Mesenchymal stem cell (in vitro differentiated cells and primary cell): Measurements from ENCODE around the gene CAPN1.

ENCODE experiments used
- DNase-seq: peaks from one replicate; pipeline ENCODE4 v3.0.0-alpha.2; 2013
- H2AFZ ChIP-seq: one replicate; pipeline ENCODE4 v1.6.1; 2013; ENCODE audit warnings: low read depth, mild to moderate bottlenecking, control low read depth, inconsistent platforms, low read length, moderate library complexity
- H2AK5ac ChIP-seq: 2 replicates; pipeline ENCODE4 v1.6.1; 2013; ENCODE audit warnings: low read length, moderate library complexity, mild to moderate bottlenecking, inconsistent platforms; ENCODE audit not compliant: severe bottlenecking
- H2BK120ac ChIP-seq: one replicate; pipeline ENCODE4 v1.6.1; 2013; ENCODE audit warnings: low read depth, mild to moderate bottlenecking, inconsistent platforms, low read length, moderate library complexity
- H2BK12ac ChIP-seq, 2 experiments: one replicate each; pipeline ENCODE4 v1.6.1; 2013; ENCODE audit warnings: inconsistent platforms in 2 of 2, low read length in 2 of 2, mild to moderate bottlenecking in 2 of 2, moderate library complexity in 2 of 2, control low read depth in 1 of 2
- H2BK15ac ChIP-seq: one replicate; pipeline ENCODE4 v1.6.1; 2013; ENCODE audit warnings: mild to moderate bottlenecking, low read depth, inconsistent platforms; ENCODE audit not compliant: poor library complexity, severe bottlenecking
- H2BK5ac ChIP-seq: 2 replicates; pipeline ENCODE4 v1.6.1; 2013; ENCODE audit warnings: low read depth, mild to moderate bottlenecking, low read length, control low read depth, inconsistent platforms; ENCODE audit not compliant: poor library complexity, severe bottlenecking
- H3K14ac ChIP-seq, 2 experiments: one replicate each; pipeline ENCODE4 v1.6.1; 2013; ENCODE audit warnings: inconsistent platforms in 2 of 2, low read length in 2 of 2, control low read depth in 1 of 2, mild to moderate bottlenecking in 1 of 2, moderate library complexity in 1 of 2
- H3K18ac ChIP-seq, 2 experiments: one replicate each; pipeline ENCODE4 v1.6.1; 2013; ENCODE audit warnings: inconsistent platforms in 2 of 2, low read length in 2 of 2, control low read depth in 1 of 2, low read depth in 1 of 2, mild to moderate bottlenecking in 1 of 2
- H3K23ac ChIP-seq, 2 experiments: one replicate each; pipeline ENCODE4 v1.6.1; 2013; ENCODE audit warnings: inconsistent platforms in 2 of 2, low read length in 2 of 2, mild to moderate bottlenecking in 2 of 2, moderate library complexity in 2 of 2, control low read depth in 1 of 2
- H3K27ac ChIP-seq: 2 replicates; pipeline ENCODE4 v1.5.1; 2013; ENCODE audit warnings: mild to moderate bottlenecking, moderate library complexity, low read length, control low read depth, inconsistent platforms; ENCODE audit not compliant: poor library complexity, severe bottlenecking
- H3K27me3 ChIP-seq, 2 experiments: 2 replicates each; pipeline versions ENCODE4 v1.6.1 to v1.7.0; 2013; ENCODE audit warnings: low read length in 2 of 2, mild to moderate bottlenecking in 2 of 2, moderate library complexity in 2 of 2, control low read depth in 1 of 2, inconsistent platforms in 1 of 2; ENCODE audit not compliant: control insufficient read depth in 1 of 2, insufficient read depth in 1 of 2
- H3K36me3 ChIP-seq, 2 experiments: 2 replicates each; pipeline versions ENCODE4 v1.6.1 to v1.7.0; 2013; ENCODE audit warnings: low read length in 2 of 2, control low read depth in 1 of 2, inconsistent platforms in 1 of 2, low read depth in 1 of 2, mild to moderate bottlenecking in 1 of 2; ENCODE audit not compliant: insufficient read depth in 2 of 2, control insufficient read depth in 1 of 2
- H3K4ac ChIP-seq, 2 experiments: one replicate each; pipeline ENCODE4 v1.6.1; 2013; ENCODE audit warnings: inconsistent platforms in 2 of 2, low read length in 2 of 2, mild to moderate bottlenecking in 2 of 2, moderate library complexity in 2 of 2, control low read depth in 1 of 2, low read depth in 1 of 2
- H3K4me1 ChIP-seq: 2 replicates; pipeline ENCODE4 v1.6.1; 2013; ENCODE audit warnings: low read depth, low read length, control low read depth; ENCODE audit not compliant: control insufficient read depth, insufficient read depth
- H3K4me2 ChIP-seq: 2 replicates; pipeline ENCODE4 v1.6.1; 2013; ENCODE audit warnings: low read length, mild to moderate bottlenecking, inconsistent platforms; ENCODE audit not compliant: poor library complexity, severe bottlenecking
- H3K4me3 ChIP-seq, 2 experiments: 2 replicates each; pipeline versions ENCODE4 v1.5.1 to v1.7.0; 2013; ENCODE audit warnings: low read length in 2 of 2, mild to moderate bottlenecking in 2 of 2, control low read depth in 1 of 2, low read depth in 1 of 2; ENCODE audit not compliant: insufficient read depth in 1 of 2
- H3K79me1 ChIP-seq: replicated peaks from 2 replicates; pipeline ENCODE4 v1.6.1; 2013; ENCODE audit warnings: mild to moderate bottlenecking, control low read depth, low read length, inconsistent platforms; ENCODE audit not compliant: poor library complexity, severe bottlenecking
- H3K9ac ChIP-seq: 2 replicates; pipeline ENCODE4 v1.7.0; 2013; ENCODE audit warnings: mild to moderate bottlenecking, low read length, moderate library complexity
- H3K9me3 ChIP-seq: 2 replicates; pipeline ENCODE4 v1.7.0; 2013; ENCODE audit warnings: mild to moderate bottlenecking, low read length; ENCODE audit not compliant: control insufficient read depth
- H4K8ac ChIP-seq: one replicate; pipeline ENCODE4 v1.6.1; 2013; ENCODE audit warnings: inconsistent platforms, mild to moderate bottlenecking, low read length, moderate library complexity
- H4K91ac ChIP-seq: one replicate; pipeline ENCODE4 v1.6.1; 2013; ENCODE audit warnings: mild to moderate bottlenecking, low read length, inconsistent platforms
- WGBS: methylation state at CpG from one replicate; pipeline ENCODE4 v1.1.7; 2013; ENCODE audit warnings: mixed read lengths; 5-methylcytosine and 5-hydroxymethylcytosine counted together

Gene CAPN1

GRCh38 chr11:65167656-65168055, 14.1 kb upstream of the CAPN1 start:
- Histone ChIP-seq H2BK120ac (no peak overlapping the region), H3K27ac (no peak overlapping the region), H3K4me2 (no peak overlapping the region), H4K8ac (no peak overlapping the region), H4K91ac (no peak overlapping the region), H3K4me3 (no peak overlapping the region), H2BK12ac (no peak overlapping the region), H2BK5ac (no peak overlapping the region), H2AFZ (no peak overlapping the region), H3K4me1 (peaks cover 6% of the 10 kb centered on the region), H3K79me1 (no peaks in the 10 kb centered on the region), H2AK5ac (no peak overlapping the region), H3K9ac (no peak overlapping the region), H3K36me3 (no peaks in the 10 kb centered on the region), H3K18ac (no peak overlapping the region), H2BK15ac (no peak overlapping the region), H3K27me3 (no peaks in the 10 kb centered on the region), H3K23ac (no peak overlapping the region), H3K14ac (no peak overlapping the region), H3K4ac (no peak overlapping the region), H3K9me3 (no peaks in the 10 kb centered on the region)
- no peak for DNase-seq
- 97% methylated on average over 3 of the region's 3 CpGs for WGBS

GRCh38 chr11:65169164-65169641, 12.5 kb upstream of the CAPN1 start:
- Histone ChIP-seq H3K9me3 (no peaks in the 10 kb centered on the region), H3K4me3 (no peak overlapping the region), H3K27ac (peak overlapping the region; percentile 85), H3K18ac (peak overlapping the region; percentile 5 to 60), H3K14ac (no peak overlapping the region), H3K23ac (no peak overlapping the region), H3K4me2 (no peak overlapping the region), H3K9ac (no peak overlapping the region), H3K79me1 (peaks cover 1% of the 10 kb centered on the region), H2AK5ac (no peak overlapping the region), H3K36me3 (no peaks in the 10 kb centered on the region), H3K4ac (peak overlapping the region; percentile 29 to 78), H2BK5ac (no peak overlapping the region), H3K27me3 (no peaks in the 10 kb centered on the region), H4K91ac (no peak overlapping the region), H2BK120ac (no peak overlapping the region), H4K8ac (peak overlapping the region; percentile 87), H2AFZ (peak overlapping the region; percentile 43), H3K4me1 (peaks cover 6% of the 10 kb centered on the region), H2BK15ac (no peak overlapping the region), H2BK12ac (no peak overlapping the region)
- DNase-seq = peak; percentile 59
- 50% methylated on average over 11 of the region's 11 CpGs for WGBS

- 91% methylated on average over 15 of the region's 21 CpGs for WGBS
- no peak within 1 kb of the TSS for H3K4me3 ChIP-seq
These were observed 11.6 kb upstream of the CAPN1 start, which contains the start of gene SPDYC for GRCh38 chr11:65170058-65170534. Gene SPDYC (plus strand): TSS chr11:65170233. CDS start chr11:65171358, 1,125 bp downstream.

GRCh38 chr11:65172600-65172999, 9.1 kb upstream of the CAPN1 start:
- Histone ChIP-seq H2BK15ac (peak overlapping the region; percentile 23), H2AFZ (no peak overlapping the region), H3K27me3 (no peaks in the 10 kb centered on the region), H3K4me3 (no peak overlapping the region), H3K4ac (peak overlapping the region in 1 of 2 experiments; percentile 33), H2BK5ac (no peak overlapping the region), H3K79me1 (peaks cover 1% of the 10 kb centered on the region), H3K4me1 (peaks cover 6% of the 10 kb centered on the region), H3K9ac (no peak overlapping the region), H3K18ac (no peak overlapping the region), H2BK12ac (no peak overlapping the region), H2AK5ac (no peak overlapping the region), H3K27ac (no peak overlapping the region), H3K36me3 (no peaks in the 10 kb centered on the region), H4K91ac (peak overlapping the region; percentile 36), H4K8ac (peak overlapping the region; percentile 25), H3K4me2 (no peak overlapping the region), H3K9me3 (no peaks in the 10 kb centered on the region), H2BK120ac (no peak overlapping the region), H3K23ac (no peak overlapping the region), H3K14ac (no peak overlapping the region)
- 91% methylated on average over 8 of the region's 10 CpGs for WGBS
- DNase-seq = no peak

More at GRCh38 chr11:65170058-65170534, 11.6 kb upstream of the CAPN1 start, which contains the start of gene SPDYC:
- Histone ChIP-seq H2AFZ (peak within 1 kb of the TSS; percentile 43), H3K27ac (peak within 1 kb of the TSS; percentile 85), H4K8ac (peak within 1 kb of the TSS; percentile 87), H3K4me1 (peaks cover 6% of the 10 kb centered on the region), H3K27me3 (no peaks in the 10 kb centered on the region), H3K9me3 (no peaks in the 10 kb centered on the region), H3K9ac (no peak within 1 kb of the TSS), H2BK15ac (no peak within 1 kb of the TSS), H3K18ac (peak within 1 kb of the TSS; percentile 5 to 60), H3K23ac (no peak within 1 kb of the TSS), H2BK5ac (no peak within 1 kb of the TSS), H4K91ac (peak within 1 kb of the TSS; percentile 35), H3K4me2 (no peak within 1 kb of the TSS), H3K79me1 (peaks cover 1% of the 10 kb centered on the region), H2AK5ac (peak within 1 kb of the TSS; percentile 87), H3K4ac (peak within 1 kb of the TSS; percentile 63 to 78), H2BK12ac (peak within 1 kb of the TSS in 1 of 2 experiments; percentile 72), H3K14ac (no peak within 1 kb of the TSS), H2BK120ac (no peak within 1 kb of the TSS), H3K36me3 (no peaks in the 10 kb centered on the region)
- DNase-seq = no peak
